ENCODE data around the gene SS18L1.

Gene SS18L1

GRCh38 chr20:62183426-62184142, 40.0 kb downstream of the SS18L1 start:
- no peak for TF ChIP-seq CTCF (conservative IDR thresholded peaks at IDR 0.05; ENCODE audit: control insufficient read depth, insufficient read depth, low read depth, low read length)
- DNase-seq (ENCODE audit: low read depth), result no peak
- peak overlapping the region; percentile 93 for H3K4me3 ChIP-seq (ENCODE audit: control insufficient read depth, low read depth, low read length)

GRCh38 chr20:62186096-62186426, 42.5 kb downstream of the SS18L1 start:
- TF ChIP-seq CTCF (conservative IDR thresholded peaks at IDR 0.05; ENCODE audit: control insufficient read depth, insufficient read depth, low read depth, low read length), result no peak
- no peak overlapping the region for H3K4me3 ChIP-seq (ENCODE audit: control insufficient read depth, low read depth, low read length)
- DNase-seq (ENCODE audit: low read depth), result no peak

GRCh38 chr20:62186887-62187866, 43.6 kb downstream of the SS18L1 start:
- no peak for TF ChIP-seq CTCF (conservative IDR thresholded peaks at IDR 0.05; ENCODE audit: control insufficient read depth, insufficient read depth, low read depth, low read length)
- no peak overlapping the region for H3K4me3 ChIP-seq (ENCODE audit: control insufficient read depth, low read depth, low read length)
- peak; percentile 30 for DNase-seq (ENCODE audit: low read depth)

GRCh38 chr20:62190639-62191411, 47.3 kb downstream of the SS18L1 start:
- no peak overlapping the region for H3K4me3 ChIP-seq (ENCODE audit: control insufficient read depth, low read depth, low read length)
- DNase-seq (ENCODE audit: low read depth), result no peak
- no peak for TF ChIP-seq CTCF (conservative IDR thresholded peaks at IDR 0.05; ENCODE audit: control insufficient read depth, insufficient read depth, low read depth, low read length)

- no peak for TF ChIP-seq CTCF (conservative IDR thresholded peaks at IDR 0.05; ENCODE audit: control insufficient read depth, insufficient read depth, low read depth, low read length)
- H3K4me3 ChIP-seq (ENCODE audit: control insufficient read depth, low read depth, low read length), result no peak overlapping the region
- no peak for DNase-seq (ENCODE audit: low read depth)
Measured at GRCh38 chr20:62191781-62192559, 48.4 kb downstream of the SS18L1 start.

- no peak for DNase-seq (ENCODE audit: low read depth)
- H3K4me3 ChIP-seq (ENCODE audit: control insufficient read depth, low read depth, low read length), result no peak overlapping the region
- no peak for TF ChIP-seq CTCF (conservative IDR thresholded peaks at IDR 0.05; ENCODE audit: control insufficient read depth, insufficient read depth, low read depth, low read length)
Measured at GRCh38 chr20:62192635-62193034, 49.1 kb downstream of the SS18L1 start.

All from fibroblast of mammary gland (primary cell).